ENCODE results near the gene B3GALNT2.

B3GALNT2 gene

GRCh38 chr1:235417086-235417697 lies 87.1 kb downstream of the B3GALNT2 start:
- Histone ChIP-seq H3K27ac (no peak overlapping the region), H3K4me3 (no peak overlapping the region)

- H3K27ac ChIP-seq, result no peak overlapping the region
Measured at GRCh38 chr1:235416662-235417049, 87.6 kb downstream of the B3GALNT2 start.

GRCh38 chr1:235415008-235415904 lies 89.0 kb downstream of the B3GALNT2 start:
- Histone ChIP-seq H3K27ac (no peak overlapping the region), H3K4me3 (no peak overlapping the region)

More at GRCh38 chr1:235416662-235417049, 87.6 kb downstream of the B3GALNT2 start:
- H3K4me3 ChIP-seq, result no peak overlapping the region

- peak overlapping the region in 1 of 21 experiments; percentile 5 for H3K27ac ChIP-seq
- H3K4me3 ChIP-seq, result no peak overlapping the region
Measured at GRCh38 chr1:235411489-235412486, 92.5 kb downstream of the B3GALNT2 start.

- Histone ChIP-seq H3K27ac (no peak overlapping the region), H3K4me3 (no peak overlapping the region)
Measured at GRCh38 chr1:235410467-235410866, 93.8 kb downstream of the B3GALNT2 start.

- no peak overlapping the region for H3K27ac ChIP-seq
- no peak overlapping the region for H3K4me3 ChIP-seq
Measured at GRCh38 chr1:235409042-235409820, 95.0 kb downstream of the B3GALNT2 start.

GRCh38 chr1:235408503-235408960 lies 95.7 kb downstream of the B3GALNT2 start:
- H3K4me3 ChIP-seq, result no peak overlapping the region
- H3K27ac ChIP-seq, result no peak overlapping the region

GRCh38 chr1:235407419-235407818 lies 96.8 kb downstream of the B3GALNT2 start:
- no peak overlapping the region for H3K27ac ChIP-seq

GRCh38 chr1:235404190-235404589 lies 100.1 kb downstream of the B3GALNT2 start:
- Histone ChIP-seq H3K27ac (no peak overlapping the region), H3K4me3 (no peak overlapping the region)

More at GRCh38 chr1:235407419-235407818, 96.8 kb downstream of the B3GALNT2 start:
- no peak overlapping the region for H3K4me3 ChIP-seq

- H3K27ac ChIP-seq, result peak overlapping the region in 1 of 21 experiments; percentile 6
- H3K4me3 ChIP-seq, result no peak overlapping the region
Measured at GRCh38 chr1:235403593-235403992, 100.7 kb downstream of the B3GALNT2 start.

GRCh38 chr1:235402457-235403200 lies 101.6 kb downstream of the B3GALNT2 start:
- H3K27ac ChIP-seq, result peak overlapping the region in 1 of 21 experiments; percentile 6
- H3K4me3 ChIP-seq, result no peak overlapping the region

GRCh38 chr1:235401251-235401650 lies 103.0 kb downstream of the B3GALNT2 start:
- H3K4me3 ChIP-seq, result no peak overlapping the region
- H3K27ac ChIP-seq, result no peak overlapping the region

Data from skin epidermis (tissue), 12 donors.